ENCODE measurements around the gene MANEA.

- TF ChIP-seq CTCF (conservative IDR thresholded peaks at IDR 0.05; ENCODE audit: low read length) (no peak), EZH2phosphoT487 (IDR thresholded peaks at IDR 0.05; ENCODE audit: borderline replicate concordance, low read depth, low read length) (no peak)
These were observed 18.7 kb downstream of the MANEA start for GRCh38 chr6:95596021-95596420.
